ENCODE results near the gene AGTPBP1. TPM values are rescaled to one million over a fixed set of nuclear protein-coding genes. Genes with fewer than 3 reads are reported as not detected.

AGTPBP1 gene
- total RNA-seq, 2 donors from 2014 or later, result 13.0 to 18.8 TPM

- ATAC-seq (peak; percentile 44), DNase-seq (peak; percentile 39 to 59 (median 52))
- TF ChIP-seq POLR2A (IDR thresholded peaks at IDR 0.05), result peak; percentile 39 to 43 (median 42)
- TF ChIP-seq CTCF (IDR thresholded peaks at IDR 0.05), result no peak
- Histone ChIP-seq H3K4me1 (peaks cover 6% of the 10 kb centered on the region), H3K4me3 (peak overlapping the region; percentile 60 to 73), H3K27ac (peak overlapping the region; percentile 19 to 97 (median 90)), H3K9me3 (no peaks in the 10 kb centered on the region), H3K27me3 (no peaks in the 10 kb centered on the region), H3K36me3 (replicated peaks in 1 of 2; ENCODE audit: insufficient read depth in 1 of 2, low read depth in 2 of 2) (no peaks in the 10 kb centered on the region)
- intact Hi-C loops (cut with DNase I), result no loop called here
- 0% methylated on average over 14 to 72 of the region's 75 CpGs for WGBS, 2 donors
Observed at GRCh38 chr9:85741095-85741874, 469 bp downstream of the AGTPBP1 start.

GRCh38 chr9:85740787-85741094 is 1.0 kb downstream of the AGTPBP1 start:
- intact Hi-C loops (cut with DNase I), result no loop called here
- no peaks in the 10 kb centered on the region for H3K36me3 ChIP-seq (replicated peaks in 1 of 2; ENCODE audit: insufficient read depth in 1 of 2, low read depth in 2 of 2)
- no peaks in the 10 kb centered on the region for H3K9me3 ChIP-seq
- H3K27me3 ChIP-seq, result no peaks in the 10 kb centered on the region
- ATAC-seq (no peak), DNase-seq (no peak)
- peak overlapping the region in 3 of 4 donors; percentile 87 to 97 (median 92) for H3K27ac ChIP-seq
- H3K4me1 ChIP-seq, result peaks cover 6% of the 10 kb centered on the region
- 2% methylated on average over 8 of the region's 8 CpGs for WGBS, 2 donors
- TF ChIP-seq CTCF (IDR thresholded peaks at IDR 0.05), result no peak
- TF ChIP-seq POLR2A (IDR thresholded peaks at IDR 0.05), result no peak
- peak overlapping the region in 1 of 2 donors; percentile 60 for H3K4me3 ChIP-seq

DNA sequence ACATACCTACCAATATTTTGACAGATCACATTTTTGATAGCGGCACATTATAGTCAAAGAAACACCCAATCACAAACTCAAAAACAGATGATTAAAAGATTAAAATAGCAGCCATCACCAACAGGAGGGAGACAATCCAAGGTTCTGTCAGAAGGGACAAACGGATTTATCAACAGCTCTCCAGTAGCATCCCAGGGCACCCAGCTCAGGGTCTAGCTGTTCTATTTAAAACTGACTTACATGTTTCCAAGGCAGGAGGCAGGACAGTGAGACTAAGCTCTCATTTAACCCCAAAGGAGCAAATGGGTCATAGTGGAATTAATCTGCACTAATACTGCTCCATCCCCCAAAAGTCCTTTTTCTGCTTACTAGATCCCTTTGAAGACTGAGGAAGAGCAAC is 3.2 kb downstream of the AGTPBP1 start:
- H3K27me3 ChIP-seq, result no peaks in the 10 kb centered on the region
- no peak overlapping the region for H3K27ac ChIP-seq
- no peak for DNase-seq
- no peak for TF ChIP-seq CTCF (IDR thresholded peaks at IDR 0.05)
- no peaks in the 10 kb centered on the region for H3K36me3 ChIP-seq (replicated peaks in 1 of 2; ENCODE audit: insufficient read depth in 1 of 2, low read depth in 2 of 2)
- intact Hi-C loops (cut with DNase I), result no loop called here
- no peak for ATAC-seq
- no peak overlapping the region for H3K4me3 ChIP-seq
- peaks cover 6% of the 10 kb centered on the region for H3K4me1 ChIP-seq
- 51 to 65% methylated on average over 2 of the region's 2 CpGs for WGBS, 2 donors
- H3K9me3 ChIP-seq, result no peaks in the 10 kb centered on the region

DNA sequence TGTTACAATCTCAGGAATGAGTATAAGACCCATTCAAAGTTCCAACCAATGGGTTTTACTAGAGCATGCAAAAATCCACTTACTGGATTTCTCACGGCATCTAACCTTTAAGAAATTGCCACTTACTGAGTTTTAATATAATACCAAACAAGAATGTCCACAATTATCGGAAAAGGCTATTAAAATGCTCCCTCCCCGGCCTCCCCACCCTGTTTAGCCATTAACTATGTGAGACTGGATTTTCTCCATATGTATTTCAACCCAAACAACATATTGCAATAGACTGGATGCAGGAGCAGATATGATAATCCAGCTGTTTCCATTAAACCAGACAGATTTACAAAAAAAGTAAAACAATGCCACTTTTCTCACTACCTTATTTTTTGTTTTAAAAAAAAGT is 4.1 kb downstream of the AGTPBP1 start:
- intact Hi-C loops (cut with DNase I), result no loop called here
- no peaks in the 10 kb centered on the region for H3K36me3 ChIP-seq (replicated peaks in 1 of 2; ENCODE audit: insufficient read depth in 1 of 2, low read depth in 2 of 2)
- no peaks in the 10 kb centered on the region for H3K27me3 ChIP-seq
- peaks cover 3% of the 10 kb centered on the region for H3K4me1 ChIP-seq
- no peak for ATAC-seq
- no peaks in the 10 kb centered on the region for H3K9me3 ChIP-seq
- no peak for DNase-seq
- no peak overlapping the region for H3K27ac ChIP-seq
- WGBS, 2 donors, result 66 to 69% methylated on average over 3 of the region's 3 CpGs
- H3K4me3 ChIP-seq, result no peak overlapping the region
- TF ChIP-seq CTCF (IDR thresholded peaks at IDR 0.05), result no peak
- TF ChIP-seq POLR2A (IDR thresholded peaks at IDR 0.05), result no peak
